Natural killer cell (primary cell): ENCODE data around the gene MAPK7. TPM values are rescaled to one million over a fixed set of nuclear protein-coding genes. Genes with fewer than 3 reads are reported as not detected.

ENCODE experiments used
- ATAC-seq, 3 donors: fragments of 150-1000 bp in 2 of 3; fragments of 200-7000 bp in 1 of 3; cut with Tn5 transposase; 1 replicate in 1 of 3; 2 replicates in 2 of 3; pipeline ENCODE4 v1.10.0; 2021; ENCODE audit warnings: mild to moderate bottlenecking in 2 of 3, moderate library complexity in 2 of 3
- DNase-seq, 2 donors: peaks; one replicate each; pipeline versions ENCODE4 v3.0.0 to v3.0.0-alpha.2; 2013 to 2021; ENCODE audit warnings: mixed read lengths in 1 of 2
- H3K27ac ChIP-seq: one replicate; pipeline ENCODE4 v1.5.1; 2013; ENCODE audit warnings: mild to moderate bottlenecking, low read length
- H3K27me3 ChIP-seq: one replicate; pipeline ENCODE4 v1.6.1; 2013; ENCODE audit warnings: low read length; ENCODE audit not compliant: control insufficient read depth, insufficient read depth
- H3K36me3 ChIP-seq: one replicate; pipeline ENCODE4 v1.6.1; 2013; ENCODE audit warnings: low read length; ENCODE audit not compliant: control insufficient read depth, insufficient read depth
- H3K4me1 ChIP-seq: one replicate; pipeline ENCODE4 v1.6.1; 2013; ENCODE audit warnings: low read length; ENCODE audit not compliant: control insufficient read depth, insufficient read depth
- H3K4me3 ChIP-seq: one replicate; pipeline ENCODE4 v1.5.1; 2013; ENCODE audit warnings: low read length
- H3K9me3 ChIP-seq: one replicate; pipeline ENCODE4 v1.6.1; 2013; ENCODE audit warnings: low read length; ENCODE audit not compliant: control insufficient read depth, insufficient read depth
- H3K27ac Mint-ChIP-seq, 2 donors: one replicate each; pipeline ENCODE4 v1.8.0; 2022; ENCODE audit warnings: mild to moderate bottlenecking in 2 of 2, mixed read lengths in 2 of 2, moderate library complexity in 1 of 2
- H3K27me3 Mint-ChIP-seq, 2 donors: one replicate each; pipeline ENCODE4 v1.8.0; 2022; ENCODE audit warnings: low read depth in 2 of 2, mixed read lengths in 2 of 2
- H3K36me3 Mint-ChIP-seq: one replicate; pipeline ENCODE4 v1.8.0; 2022; ENCODE audit warnings: mixed read lengths
- H3K4me1 Mint-ChIP-seq, 2 donors: one replicate each; pipeline ENCODE4 v1.8.0; 2022; ENCODE audit warnings: mixed read lengths in 2 of 2
- H3K4me3 Mint-ChIP-seq: one replicate; pipeline ENCODE4 v1.8.0; 2022; ENCODE audit warnings: mild to moderate bottlenecking, moderate library complexity, mixed read lengths
- H3K9me3 Mint-ChIP-seq, 2 donors: one replicate each; pipeline ENCODE4 v1.8.0; 2022; ENCODE audit warnings: mixed read lengths in 2 of 2
- CTCF ChIP-seq: fragments of 200-600 bp; IDR thresholded peaks from one replicate; pipeline ENCODE4 v1.8.0; 2022; ENCODE audit warnings: antibody characterized with exemption
- WGBS: methylation state at CpG from one replicate; pipeline ENCODE4 v1.1.7; 2013; ENCODE audit warnings: missing lambda C conversion rate; ENCODE audit not compliant: insufficient coverage; 5-methylcytosine and 5-hydroxymethylcytosine counted together
- intact Hi-C: fragments of 100-400 bp; cut with micrococcal nuclease; formaldehyde crosslinking; loops from one replicate; pipeline ENCODE4 v1.14.2; 2022
- total RNA-seq, 4 donors: library from RNA; stranded (reverse); fragments of 120-200 nt in 1 of 4; gene quantifications; one replicate each; pipeline versions ENCODE4 v1.2.3 to v1.2.4, GENCODE V29; 2013 to 2022

The MAPK7 gene
- total RNA-seq, 3 donors from 2014 or later (not counting 1 experiment from before 2014, with no cell fraction given) = 39.2 to 63.5 (median 54.1) TPM

- no peak overlapping the region for H3K4me3 Mint-ChIP-seq
- no peak for TF ChIP-seq CTCF
- no peaks in the 10 kb centered on the region for H3K9me3 Mint-ChIP-seq
- no peaks in the 10 kb centered on the region for H3K36me3 Mint-ChIP-seq
- intact Hi-C loops = no loop called here
- peaks cover 13 to 16% of the 10 kb centered on the region in 2 donors for H3K27me3 Mint-ChIP-seq
- H3K4me1 Mint-ChIP-seq = peaks cover 5 to 11% of the 10 kb centered on the region in 2 donors
- DNase-seq (no peak), ATAC-seq (no peak)
- no peak overlapping the region for H3K27ac ChIP-seq
- no peaks in the 10 kb centered on the region for H3K27me3 ChIP-seq
- H3K4me1 ChIP-seq = peaks cover 6% of the 10 kb centered on the region
- no peak overlapping the region for H3K4me3 ChIP-seq
- whole genome bisulfite sequencing = 87% methylated on average over 7 of the region's 7 CpGs
- no peaks in the 10 kb centered on the region for H3K9me3 ChIP-seq
- no peaks in the 10 kb centered on the region for H3K36me3 ChIP-seq
- H3K27ac Mint-ChIP-seq = no peak overlapping the region
Observed at GRCh38 chr17:19357351-19357750, 20.9 kb upstream of the MAPK7 start.

- Histone ChIP-seq H3K4me1 (peaks cover 8% of the 10 kb centered on the region), H3K36me3 (no peaks in the 10 kb centered on the region), H3K27me3 (no peaks in the 10 kb centered on the region), H3K9me3 (no peaks in the 10 kb centered on the region), H3K4me3 (no peak overlapping the region), H3K27ac (no peak overlapping the region)
- H3K36me3 Mint-ChIP-seq = no peaks in the 10 kb centered on the region
- ATAC-seq = no peak
- peaks cover 9 to 13% of the 10 kb centered on the region in 2 donors for H3K4me1 Mint-ChIP-seq
- H3K9me3 Mint-ChIP-seq = no peaks in the 10 kb centered on the region
- 92% methylated on average over 6 of the region's 7 CpGs for WGBS
- no peak overlapping the region for H3K27ac Mint-ChIP-seq
- intact Hi-C loops = no loop called here
- peaks cover 13 to 16% of the 10 kb centered on the region in 2 donors for H3K27me3 Mint-ChIP-seq
- no peak for TF ChIP-seq CTCF
- DNase-seq = no peak
- no peak overlapping the region for H3K4me3 Mint-ChIP-seq
Observed at GRCh38 chr17:19357761-19358160, 20.5 kb upstream of the MAPK7 start.

- Mint-ChIP-seq H3K4me1 (peaks cover 22 to 27% of the 10 kb centered on the region in 2 donors), H3K27me3 (peaks cover 10 to 14% of the 10 kb centered on the region in 2 donors), H3K36me3 (no peaks in the 10 kb centered on the region), H3K27ac (no peak overlapping the region), H3K4me3 (no peak overlapping the region), H3K9me3 (no peaks in the 10 kb centered on the region)
- Histone ChIP-seq H3K27ac (no peak overlapping the region), H3K9me3 (no peaks in the 10 kb centered on the region), H3K4me1 (peaks cover 21% of the 10 kb centered on the region), H3K27me3 (no peaks in the 10 kb centered on the region), H3K36me3 (no peaks in the 10 kb centered on the region), H3K4me3 (no peak overlapping the region)
- ATAC-seq (no peak), DNase-seq (no peak)
- intact Hi-C loops = no loop called here
- TF ChIP-seq CTCF = no peak
- WGBS = 91% methylated on average over 7 of the region's 7 CpGs
Observed at GRCh38 chr17:19359151-19359550, 19.1 kb upstream of the MAPK7 start.

- intact Hi-C loops = loop anchor here (10.0 kb wide), 1 partner anchor 285 kb away; the partner anchor contains the start of gene ALDH3A2
- Mint-ChIP-seq H3K4me3 (no peak overlapping the region), H3K4me1 (peaks cover 23 to 27% of the 10 kb centered on the region in 2 donors), H3K27ac (no peak overlapping the region), H3K36me3 (no peaks in the 10 kb centered on the region), H3K27me3 (peaks cover 9 to 12% of the 10 kb centered on the region in 2 donors), H3K9me3 (no peaks in the 10 kb centered on the region)
- Histone ChIP-seq H3K27ac (no peak overlapping the region), H3K9me3 (no peaks in the 10 kb centered on the region), H3K4me3 (no peak overlapping the region), H3K36me3 (no peaks in the 10 kb centered on the region), H3K4me1 (peaks cover 21% of the 10 kb centered on the region), H3K27me3 (no peaks in the 10 kb centered on the region)
- ATAC-seq (no peak), DNase-seq (no peak)
- TF ChIP-seq CTCF = no peak
- 86% methylated on average over 5 of the region's 5 CpGs for WGBS
Observed at GRCh38 chr17:19359856-19360255, 18.4 kb upstream of the MAPK7 start.
